ENCODE data around the gene FLRT2.

FLRT2 gene

GRCh38 chr14:85601246-85601645, 71.3 kb downstream of the FLRT2 start:
- no peak for DNase-seq

- no peak for DNase-seq
Observed at GRCh38 chr14:85601690-85602089, 71.7 kb downstream of the FLRT2 start.

GRCh38 chr14:85602345-85602744, 72.4 kb downstream of the FLRT2 start:
- DNase-seq: no peak

- no peak for DNase-seq
Observed at GRCh38 chr14:85604021-85604420, 74.1 kb downstream of the FLRT2 start.

- DNase-seq: no peak
Observed at GRCh38 chr14:85604714-85605113, 74.8 kb downstream of the FLRT2 start.

GRCh38 chr14:85607651-85608081, 77.7 kb downstream of the FLRT2 start:
- no peak for DNase-seq

- no peak for DNase-seq
Observed at GRCh38 chr14:85613496-85613895, 83.6 kb downstream of the FLRT2 start.

GRCh38 chr14:85616386-85616885, 86.5 kb downstream of the FLRT2 start:
- no peak for DNase-seq

GRCh38 chr14:85616886-85617285, 86.9 kb downstream of the FLRT2 start:
- no peak for DNase-seq

- DNase-seq: no peak
Observed at GRCh38 chr14:85617791-85618190, 87.8 kb downstream of the FLRT2 start.

- no peak for DNase-seq
Observed at GRCh38 chr14:85618390-85618789, 88.4 kb downstream of the FLRT2 start.

GRCh38 chr14:85618978-85619377, 89.0 kb downstream of the FLRT2 start:
- no peak for DNase-seq

GRCh38 chr14:85619851-85620250, 89.9 kb downstream of the FLRT2 start:
- DNase-seq: no peak

- no peak for DNase-seq
Observed at GRCh38 chr14:85620947-85621346, 91.0 kb downstream of the FLRT2 start.

- DNase-seq: no peak
Observed at GRCh38 chr14:85622106-85622505, 92.2 kb downstream of the FLRT2 start.

- no peak for DNase-seq
Observed at GRCh38 chr14:85622986-85623685, 93.2 kb downstream of the FLRT2 start.

GRCh38 chr14:85625925-85626585, 96.1 kb downstream of the FLRT2 start:
- DNase-seq: no peak

GRCh38 chr14:85634205-85634604, 104.3 kb downstream of the FLRT2 start:
- no peak for DNase-seq

- DNase-seq: no peak
Observed at GRCh38 chr14:85644211-85644610, 114.3 kb downstream of the FLRT2 start.

GRCh38 chr14:85653029-85653428, 123.1 kb downstream of the FLRT2 start:
- DNase-seq: no peak

- DNase-seq: no peak
Observed at GRCh38 chr14:85660243-85660922, 130.4 kb downstream of the FLRT2 start.

- DNase-seq: no peak
Observed at GRCh38 chr14:85662096-85662495, 132.2 kb downstream of the FLRT2 start.

- no peak for DNase-seq
Observed at GRCh38 chr14:85663256-85663655, 133.3 kb downstream of the FLRT2 start.

- no peak for DNase-seq
Observed at GRCh38 chr14:85663667-85664066, 133.7 kb downstream of the FLRT2 start.

All from activated naive CD4-positive, alpha-beta T cell (primary cell).